ENCODE data around the gene NOS1AP.

NOS1AP gene

DNA sequence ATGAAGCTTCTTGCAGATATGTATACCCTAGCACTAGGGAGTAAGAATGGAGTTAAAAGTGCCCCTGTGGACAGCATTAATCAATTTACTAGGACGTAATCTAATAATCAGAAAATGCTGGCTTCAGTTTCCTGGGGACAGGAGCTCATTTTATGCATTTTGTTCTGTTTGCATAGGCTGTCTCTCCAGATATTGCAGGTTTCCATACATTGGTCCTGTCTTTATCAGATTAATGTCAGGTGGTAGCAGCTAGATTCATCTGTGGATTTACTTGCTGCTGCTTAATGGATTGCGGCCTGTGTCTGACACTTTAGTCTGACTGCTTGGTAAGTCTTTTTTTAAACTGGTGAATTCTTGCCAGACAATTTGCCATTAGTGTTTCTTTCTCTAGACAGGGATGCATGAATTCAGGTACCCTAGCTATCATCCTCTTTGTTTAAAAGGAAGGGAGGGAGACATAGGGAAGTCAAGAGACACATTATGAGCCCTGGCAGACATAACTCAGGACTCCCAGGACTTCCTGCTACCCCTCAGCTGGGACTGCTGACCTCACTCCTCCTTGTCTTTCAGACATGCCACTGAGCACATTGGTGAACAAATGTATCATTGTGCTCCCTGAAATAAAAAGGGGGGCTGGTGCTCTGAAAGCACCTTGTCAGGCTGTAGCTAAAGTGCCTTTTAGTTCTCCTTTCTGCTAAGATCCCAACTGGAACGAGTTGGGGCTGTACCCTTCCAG lies 47.7 kb downstream of the NOS1AP start:
- Histone ChIP-seq H3K9me2 (replicated peaks; ENCODE audit: control insufficient read depth, low read length) (no peaks in the 10 kb centered on the region), H3K79me2 (ENCODE audit: control insufficient read depth, low read length) (no peaks in the 10 kb centered on the region), H3K27ac (ENCODE audit: low read depth, low read length) (no peak overlapping the region), H3K27me3 (ENCODE audit: control insufficient read depth, low read length) (no peaks in the 10 kb centered on the region; the same call in 1 of the 2 replicates), H3K36me3 (ENCODE audit: control insufficient read depth, low read length) (no peaks in the 10 kb centered on the region), H3K4me3 (ENCODE audit: low read length) (no peak overlapping the region), H3K4me2 (ENCODE audit: low read length) (no peak overlapping the region), H3K9me3 (ENCODE audit: control insufficient read depth, insufficient read depth, low read length) (no peaks in the 10 kb centered on the region), H4K20me1 (ENCODE audit: control insufficient read depth, insufficient read depth, low read depth, low read length) (no peaks in the 10 kb centered on the region), H3F3A (ENCODE audit: control insufficient read depth, insufficient read depth) (no peaks in the 10 kb centered on the region), H3K4me1 (ENCODE audit: control insufficient read depth, low read length) (no peaks in the 10 kb centered on the region)
- no peak for TF ChIP-seq EZH2phosphoT487 (IDR thresholded peaks at IDR 0.05; ENCODE audit: borderline replicate concordance, low read length)
- TF ChIP-seq, protein P1, sequence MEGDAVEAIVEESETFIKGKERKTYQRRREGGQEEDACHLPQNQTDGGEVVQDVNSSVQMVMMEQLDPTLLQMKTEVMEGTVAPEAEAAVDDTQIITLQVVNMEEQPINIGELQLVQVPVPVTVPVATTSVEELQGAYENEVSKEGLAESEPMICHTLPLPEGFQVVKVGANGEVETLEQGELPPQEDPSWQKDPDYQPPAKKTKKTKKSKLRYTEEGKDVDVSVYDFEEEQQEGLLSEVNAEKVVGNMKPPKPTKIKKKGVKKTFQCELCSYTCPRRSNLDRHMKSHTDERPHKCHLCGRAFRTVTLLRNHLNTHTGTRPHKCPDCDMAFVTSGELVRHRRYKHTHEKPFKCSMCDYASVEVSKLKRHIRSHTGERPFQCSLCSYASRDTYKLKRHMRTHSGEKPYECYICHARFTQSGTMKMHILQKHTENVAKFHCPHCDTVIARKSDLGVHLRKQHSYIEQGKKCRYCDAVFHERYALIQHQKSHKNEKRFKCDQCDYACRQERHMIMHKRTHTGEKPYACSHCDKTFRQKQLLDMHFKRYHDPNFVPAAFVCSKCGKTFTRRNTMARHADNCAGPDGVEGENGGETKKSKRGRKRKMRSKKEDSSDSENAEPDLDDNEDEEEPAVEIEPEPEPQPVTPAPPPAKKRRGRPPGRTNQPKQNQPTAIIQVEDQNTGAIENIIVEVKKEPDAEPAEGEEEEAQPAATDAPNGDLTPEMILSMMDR (IDR thresholded peaks at IDR 0.05; ENCODE audit: low read depth, low read length, poor library complexity, severe bottlenecking) = no peak

DNA sequence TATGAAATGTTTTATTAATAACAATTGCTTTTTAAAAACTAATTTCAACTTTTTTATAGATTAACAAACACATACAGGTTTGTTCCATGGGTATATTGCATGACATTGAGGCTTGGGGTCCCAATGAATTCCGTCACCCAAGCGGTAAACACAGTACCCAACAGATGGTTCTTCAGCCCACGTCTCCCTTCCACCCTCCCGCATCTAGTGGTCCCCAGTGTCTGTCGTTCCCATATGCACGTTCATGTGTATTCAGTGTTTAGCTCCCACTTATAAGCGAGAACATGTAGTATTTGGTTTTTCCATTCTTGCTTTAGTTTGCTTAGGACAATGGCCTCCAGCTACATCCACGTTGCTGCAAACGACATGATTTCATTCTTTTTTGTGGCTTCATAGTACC lies 48.6 kb downstream of the NOS1AP start:
- no peaks in the 10 kb centered on the region for H3F3A ChIP-seq (ENCODE audit: control insufficient read depth, insufficient read depth)
- no peaks in the 10 kb centered on the region; the same call in 1 of the 2 replicates for H3K27me3 ChIP-seq (ENCODE audit: control insufficient read depth, low read length)
- H3K36me3 ChIP-seq (ENCODE audit: control insufficient read depth, low read length) = no peaks in the 10 kb centered on the region
- no peaks in the 10 kb centered on the region for H3K79me2 ChIP-seq (ENCODE audit: control insufficient read depth, low read length)
- no peaks in the 10 kb centered on the region for H3K9me2 ChIP-seq (replicated peaks; ENCODE audit: control insufficient read depth, low read length)
- H3K4me2 ChIP-seq (ENCODE audit: low read length) = no peak overlapping the region
- no peak overlapping the region for H3K4me3 ChIP-seq (ENCODE audit: low read length)
- H3K9me3 ChIP-seq (ENCODE audit: control insufficient read depth, insufficient read depth, low read length) = no peaks in the 10 kb centered on the region
- no peak for TF ChIP-seq EZH2phosphoT487 (IDR thresholded peaks at IDR 0.05; ENCODE audit: borderline replicate concordance, low read length)
- TF ChIP-seq, protein P1 (IDR thresholded peaks at IDR 0.05; ENCODE audit: low read depth, low read length, poor library complexity, severe bottlenecking) = no peak
- H3K4me1 ChIP-seq (ENCODE audit: control insufficient read depth, low read length) = no peaks in the 10 kb centered on the region
- no peak overlapping the region for H3K27ac ChIP-seq (ENCODE audit: low read depth, low read length)
- H4K20me1 ChIP-seq (ENCODE audit: control insufficient read depth, insufficient read depth, low read depth, low read length) = no peaks in the 10 kb centered on the region

DNA sequence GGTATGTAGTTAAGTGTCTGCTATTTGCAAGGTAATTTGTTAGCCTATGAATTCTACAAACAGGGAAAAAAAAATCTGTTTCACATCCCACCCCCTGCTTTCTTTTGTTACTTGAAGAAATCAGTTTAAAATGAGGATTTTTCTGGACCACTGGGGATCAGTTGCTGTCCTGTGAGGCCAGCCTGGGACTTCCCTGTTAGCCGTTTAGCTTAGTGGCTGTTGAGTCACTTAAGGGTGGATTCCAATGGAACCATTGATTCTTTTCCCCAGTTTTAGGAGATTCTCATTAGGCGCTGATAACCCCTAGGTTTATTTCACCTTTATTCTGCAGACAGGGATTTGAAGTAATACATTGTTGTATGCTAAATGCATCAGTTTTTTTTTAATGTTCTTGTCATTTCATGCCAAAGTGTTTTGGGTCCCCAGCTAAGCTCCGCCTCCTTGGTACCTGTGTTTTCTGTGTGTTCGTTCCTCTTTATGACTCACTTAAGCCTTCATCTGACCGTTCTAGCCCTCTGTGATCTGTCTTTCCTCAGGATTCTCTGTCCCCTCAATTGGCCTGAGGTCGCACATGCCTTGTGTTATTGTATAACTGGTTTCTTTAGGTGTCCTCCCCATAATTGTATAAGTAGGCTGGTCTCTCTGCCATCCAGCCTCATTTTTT lies 59.3 kb downstream of the NOS1AP start:
- peaks cover 37% of the 10 kb centered on the region for H3K27me3 ChIP-seq (ENCODE audit: control insufficient read depth, low read length)
- H3K27ac ChIP-seq (ENCODE audit: low read depth, low read length) = no peak overlapping the region
- no peaks in the 10 kb centered on the region for H3K9me2 ChIP-seq (replicated peaks; ENCODE audit: control insufficient read depth, low read length)
- H3K4me1 ChIP-seq (ENCODE audit: control insufficient read depth, low read length) = no peaks in the 10 kb centered on the region
- H3K79me2 ChIP-seq (ENCODE audit: control insufficient read depth, low read length) = no peaks in the 10 kb centered on the region
- TF ChIP-seq EZH2phosphoT487 (IDR thresholded peaks at IDR 0.05; ENCODE audit: borderline replicate concordance, low read length) = no peak
- H4K20me1 ChIP-seq (ENCODE audit: control insufficient read depth, insufficient read depth, low read depth, low read length) = no peaks in the 10 kb centered on the region
- no peaks in the 10 kb centered on the region for H3K9me3 ChIP-seq (ENCODE audit: control insufficient read depth, insufficient read depth, low read length)
- no peak overlapping the region for H3K4me2 ChIP-seq (ENCODE audit: low read length)
- H3F3A ChIP-seq (ENCODE audit: control insufficient read depth, insufficient read depth) = no peaks in the 10 kb centered on the region
- no peak overlapping the region for H3K4me3 ChIP-seq (ENCODE audit: low read length)
- no peaks in the 10 kb centered on the region for H3K36me3 ChIP-seq (ENCODE audit: control insufficient read depth, low read length)

DNA sequence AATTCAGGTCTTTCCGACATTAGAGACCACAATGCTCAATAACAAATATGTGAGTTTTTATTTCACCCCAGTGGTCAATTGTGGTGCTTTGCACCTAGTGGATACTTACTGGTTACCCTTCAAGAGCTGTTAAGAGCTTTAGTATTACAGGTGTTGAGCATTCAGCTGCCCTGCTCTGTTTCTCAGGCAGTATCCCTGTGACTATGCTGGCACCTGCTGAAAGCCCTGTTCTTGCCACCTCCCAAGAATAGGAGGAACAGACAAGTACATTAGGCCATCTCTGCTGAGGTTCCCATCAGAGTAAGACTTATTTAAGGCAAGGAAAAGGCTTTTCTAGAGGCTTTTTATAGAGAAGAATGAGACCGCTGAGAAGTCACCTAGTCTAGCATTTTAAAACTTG lies 60.8 kb downstream of the NOS1AP start:
- Histone ChIP-seq H3K4me1 (ENCODE audit: control insufficient read depth, low read length) (no peaks in the 10 kb centered on the region), H3K79me2 (ENCODE audit: control insufficient read depth, low read length) (no peaks in the 10 kb centered on the region), H3K36me3 (ENCODE audit: control insufficient read depth, low read length) (no peaks in the 10 kb centered on the region), H3F3A (ENCODE audit: control insufficient read depth, insufficient read depth) (no peaks in the 10 kb centered on the region), H3K4me3 (ENCODE audit: low read length) (no peak overlapping the region), H3K27ac (ENCODE audit: low read depth, low read length) (no peak overlapping the region), H3K9me2 (replicated peaks; ENCODE audit: control insufficient read depth, low read length) (no peaks in the 10 kb centered on the region), H3K27me3 (ENCODE audit: control insufficient read depth, low read length) (peaks cover 37% of the 10 kb centered on the region), H4K20me1 (ENCODE audit: control insufficient read depth, insufficient read depth, low read depth, low read length) (no peaks in the 10 kb centered on the region), H3K9me3 (ENCODE audit: control insufficient read depth, insufficient read depth, low read length) (no peaks in the 10 kb centered on the region), H3K4me2 (ENCODE audit: low read length) (no peak overlapping the region)
- TF ChIP-seq EZH2phosphoT487 (IDR thresholded peaks at IDR 0.05; ENCODE audit: borderline replicate concordance, low read length) = no peak
- TF ChIP-seq, protein P1 (IDR thresholded peaks at IDR 0.05; ENCODE audit: low read depth, low read length, poor library complexity, severe bottlenecking) = no peak

Data from DOHH2 (cell line).